Measurements from ENCODE around the gene CNPY4.

DNA sequence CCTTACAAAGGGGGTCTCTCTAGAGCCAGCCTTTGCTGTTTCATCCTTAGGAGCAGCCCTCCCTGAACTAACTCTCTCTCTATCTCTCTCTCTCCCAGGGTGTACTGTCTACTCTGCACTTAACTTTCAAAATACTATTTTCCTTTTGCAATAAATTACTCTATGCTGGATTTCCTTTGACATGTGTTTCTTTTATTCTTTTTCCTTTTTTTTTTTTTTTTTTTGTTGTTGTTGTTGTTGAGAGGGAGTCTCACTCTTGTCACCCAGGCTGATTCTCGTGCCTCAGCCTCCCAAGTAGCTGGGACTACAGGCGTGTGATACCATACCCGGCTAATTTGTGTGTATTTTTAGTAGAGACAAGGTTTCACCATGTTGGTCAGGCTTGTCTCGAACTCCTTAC lies 36.5 kb upstream of the CNPY4 start:
- TF ChIP-seq, protein P1, sequence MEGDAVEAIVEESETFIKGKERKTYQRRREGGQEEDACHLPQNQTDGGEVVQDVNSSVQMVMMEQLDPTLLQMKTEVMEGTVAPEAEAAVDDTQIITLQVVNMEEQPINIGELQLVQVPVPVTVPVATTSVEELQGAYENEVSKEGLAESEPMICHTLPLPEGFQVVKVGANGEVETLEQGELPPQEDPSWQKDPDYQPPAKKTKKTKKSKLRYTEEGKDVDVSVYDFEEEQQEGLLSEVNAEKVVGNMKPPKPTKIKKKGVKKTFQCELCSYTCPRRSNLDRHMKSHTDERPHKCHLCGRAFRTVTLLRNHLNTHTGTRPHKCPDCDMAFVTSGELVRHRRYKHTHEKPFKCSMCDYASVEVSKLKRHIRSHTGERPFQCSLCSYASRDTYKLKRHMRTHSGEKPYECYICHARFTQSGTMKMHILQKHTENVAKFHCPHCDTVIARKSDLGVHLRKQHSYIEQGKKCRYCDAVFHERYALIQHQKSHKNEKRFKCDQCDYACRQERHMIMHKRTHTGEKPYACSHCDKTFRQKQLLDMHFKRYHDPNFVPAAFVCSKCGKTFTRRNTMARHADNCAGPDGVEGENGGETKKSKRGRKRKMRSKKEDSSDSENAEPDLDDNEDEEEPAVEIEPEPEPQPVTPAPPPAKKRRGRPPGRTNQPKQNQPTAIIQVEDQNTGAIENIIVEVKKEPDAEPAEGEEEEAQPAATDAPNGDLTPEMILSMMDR (IDR thresholded peaks at IDR 0.05) = no peak
- no peak for TF ChIP-seq POLR2A (IDR thresholded peaks at IDR 0.05)
